ENCODE measurements around the gene STX1B.

STX1B gene

GRCh38 chr16:30976486-30976885 lies 34.0 kb downstream of the STX1B start:
- DNase-seq: no peak

- no peak for DNase-seq
Observed at GRCh38 chr16:30974348-30974747, 36.1 kb downstream of the STX1B start.

- no peak for DNase-seq
Observed at GRCh38 chr16:30972872-30973271, 37.6 kb downstream of the STX1B start.

GRCh38 chr16:30971298-30971697 lies 39.1 kb downstream of the STX1B start:
- DNase-seq: no peak

- DNase-seq: no peak
Observed at GRCh38 chr16:30969246-30969842, 41.1 kb downstream of the STX1B start.

DNA sequence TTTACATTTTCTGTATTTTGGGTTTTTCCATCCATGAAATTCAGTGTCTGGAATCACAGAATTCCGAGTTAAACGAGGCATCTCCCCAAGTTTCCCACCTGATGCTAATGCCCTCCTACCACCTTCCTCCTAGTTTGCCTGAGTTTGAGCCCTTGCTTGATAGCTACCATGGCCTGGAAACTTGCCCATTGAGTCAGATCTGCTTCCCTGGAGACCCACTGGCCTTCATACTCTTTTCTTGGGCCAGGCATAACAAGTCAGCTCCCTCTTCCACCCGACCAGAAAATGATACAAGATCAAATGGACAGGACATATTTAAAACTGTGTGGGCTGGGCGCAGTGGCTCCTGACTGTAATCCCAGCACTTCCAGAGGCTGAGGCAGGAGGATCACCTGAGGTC lies 42.6 kb downstream of the STX1B start:
- no peak for DNase-seq

DNA sequence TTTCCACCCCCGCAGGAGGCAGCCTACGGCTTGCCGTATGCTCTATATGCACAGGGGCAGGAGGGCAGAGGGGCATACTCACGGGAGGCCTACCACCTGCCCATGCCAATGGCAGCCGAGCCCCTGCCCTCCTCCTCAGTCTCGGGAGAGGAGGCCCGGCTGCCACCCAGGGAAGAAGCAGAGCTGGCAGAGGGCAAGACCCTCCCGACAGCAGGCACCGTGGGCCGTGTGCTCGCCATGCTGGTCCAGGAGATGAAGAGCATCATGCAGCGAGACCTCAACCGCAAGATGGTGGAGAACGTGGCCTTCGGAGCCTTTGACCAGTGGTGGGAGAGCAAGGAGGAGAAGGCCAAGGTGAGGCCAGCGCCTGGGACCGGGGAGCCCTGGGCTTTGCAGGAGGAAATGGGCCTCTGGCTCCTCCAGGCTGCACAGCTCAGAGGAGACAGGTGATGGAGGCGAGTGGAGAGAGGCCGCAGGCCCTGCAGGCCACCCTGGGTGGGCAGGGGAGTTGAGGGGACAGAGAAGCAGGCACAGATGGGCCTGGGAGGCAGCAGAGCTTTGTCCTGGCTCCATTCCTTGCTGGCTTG lies 44.3 kb downstream of the STX1B start:
- no peak for DNase-seq

DNA sequence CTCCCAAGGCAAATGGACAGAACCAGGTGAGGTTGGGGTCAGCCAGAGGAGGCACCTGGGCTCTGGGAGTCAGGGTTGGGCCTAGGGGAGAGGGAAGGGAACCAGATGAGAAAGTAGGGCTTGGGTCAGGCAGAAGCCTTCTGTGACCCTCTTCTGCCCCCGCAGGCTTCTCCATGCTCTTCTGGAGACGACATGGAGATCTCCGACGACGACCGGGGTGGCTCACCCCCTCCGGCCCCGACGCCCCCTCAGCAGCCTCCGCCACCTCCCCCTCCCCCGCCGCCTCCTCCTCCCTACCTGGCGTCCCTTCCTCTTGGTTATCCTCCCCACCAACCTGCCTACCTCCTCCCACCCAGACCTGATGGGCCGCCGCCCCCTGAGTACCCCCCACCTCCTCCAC lies 45.0 kb downstream of the STX1B start:
- DNase-seq: no peak

- no peak for DNase-seq
Observed at GRCh38 chr16:30964574-30965226, 45.7 kb downstream of the STX1B start.

DNA sequence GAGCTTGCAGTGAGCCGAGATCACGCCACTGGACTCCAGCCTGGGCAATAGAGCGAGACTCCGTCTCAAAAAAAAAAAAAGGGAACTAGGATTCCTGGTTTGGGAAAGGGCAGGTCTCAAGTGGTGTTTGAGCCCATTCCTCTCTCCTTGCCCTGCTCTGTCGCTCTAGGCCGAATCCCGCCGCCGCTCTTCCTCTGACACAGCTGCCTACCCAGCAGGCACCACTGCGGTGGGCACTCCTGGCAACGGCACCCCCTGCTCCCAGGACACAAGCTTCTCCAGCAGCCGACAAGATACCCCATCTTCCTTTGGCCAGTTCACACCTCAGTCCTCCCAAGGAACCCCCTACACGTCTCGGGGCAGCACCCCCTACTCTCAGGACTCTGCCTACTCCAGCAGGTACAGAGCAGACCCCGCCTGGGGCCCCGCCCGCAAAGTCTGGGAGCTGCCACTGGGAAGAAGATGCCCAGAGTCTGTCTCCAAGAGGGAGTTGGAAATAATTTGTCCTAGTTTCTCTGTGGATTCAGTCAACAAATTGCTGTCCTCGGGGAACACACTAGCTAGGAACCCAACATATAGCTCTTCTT lies 46.4 kb downstream of the STX1B start:
- DNase-seq: no peak

DNA sequence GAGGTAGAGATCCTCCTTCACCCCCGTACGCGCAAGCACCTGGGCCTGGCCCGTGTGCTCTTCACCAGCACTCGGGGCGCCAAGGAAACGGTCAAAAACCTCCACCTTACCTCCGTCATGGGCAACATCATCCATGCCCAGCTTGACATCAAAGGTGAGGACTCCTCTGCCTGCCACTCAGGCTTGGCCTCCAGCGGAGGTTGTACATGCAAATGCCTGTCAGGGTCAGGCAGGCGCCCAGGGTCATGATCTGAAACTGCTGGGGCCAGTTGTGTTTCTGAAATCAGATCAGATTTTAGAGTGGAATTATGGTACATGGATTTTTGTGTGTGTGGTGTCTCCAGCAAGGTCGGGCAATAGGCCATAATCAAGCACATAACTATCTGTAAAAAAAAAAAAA lies 49.1 kb downstream of the STX1B start:
- DNase-seq: no peak

GRCh38 chr16:30958175-30959079 lies 52.0 kb downstream of the STX1B start:
- DNase-seq: peak; percentile 78

GRCh38 chr16:30957456-30958174 lies 52.8 kb downstream of the STX1B start, which contains the start of gene SETD1A:
SETD1A (plus strand) TSS chr16:30957754; CDS start chr16:30958732, 978 bp downstream.
- DNase-seq: peak; percentile 97

GRCh38 chr16:30956601-30957455 lies 53.6 kb downstream of the STX1B start:
- peak; percentile 90 for DNase-seq

- DNase-seq: no peak
Observed at GRCh38 chr16:30954993-30955392, 55.4 kb downstream of the STX1B start.

- peak; percentile 81 for DNase-seq
Observed at GRCh38 chr16:30953511-30954124, 56.8 kb downstream of the STX1B start.

DNA sequence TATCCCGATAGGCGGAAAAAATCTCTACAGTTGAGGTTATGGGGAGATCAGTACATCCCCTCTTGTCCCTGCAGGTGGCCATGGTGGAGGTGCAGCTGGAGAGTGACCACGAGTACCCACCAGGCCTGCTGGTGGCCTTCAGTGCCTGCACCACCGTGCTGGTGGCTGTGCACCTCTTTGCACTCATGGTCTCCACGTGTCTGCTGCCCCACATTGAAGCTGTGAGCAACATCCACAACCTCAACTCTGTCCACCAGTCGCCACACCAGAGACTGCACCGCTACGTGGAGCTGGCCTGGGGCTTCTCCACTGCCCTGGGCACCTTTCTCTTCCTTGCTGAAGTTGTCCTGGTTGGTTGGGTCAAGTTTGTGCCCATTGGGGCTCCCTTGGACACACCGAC lies 57.3 kb downstream of the STX1B start:
- no peak for DNase-seq

- DNase-seq: peak; percentile 71
Observed at GRCh38 chr16:30951750-30952149, 58.7 kb downstream of the STX1B start.

- no peak for DNase-seq
Observed at GRCh38 chr16:30951193-30951592, 59.2 kb downstream of the STX1B start.

DNA sequence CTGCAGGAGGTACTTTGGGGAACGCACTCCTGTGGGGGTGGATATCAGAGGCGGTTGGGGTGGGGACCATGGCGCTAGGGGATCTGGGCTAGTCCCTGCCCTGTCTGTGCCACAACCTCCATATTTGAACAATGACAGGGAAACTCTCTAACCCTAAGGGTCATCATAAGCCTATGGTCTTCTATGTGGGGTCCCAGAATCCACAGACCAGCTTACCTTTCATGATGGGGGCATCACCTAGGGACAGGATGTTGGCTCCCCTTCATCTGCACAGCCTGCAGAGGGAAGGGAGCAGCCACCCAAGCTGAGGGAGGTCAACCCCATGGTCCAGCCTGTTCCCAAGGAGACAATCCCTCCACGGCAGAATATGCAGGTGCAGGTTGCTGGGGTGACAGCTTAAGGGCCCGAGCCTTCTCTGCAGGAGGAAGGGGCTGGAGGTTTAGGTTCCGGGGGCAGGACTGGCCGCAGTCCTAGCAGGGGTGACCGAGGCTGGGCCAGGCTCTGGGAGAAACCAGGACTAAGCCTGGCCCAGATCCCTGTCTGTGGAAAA lies 59.8 kb downstream of the STX1B start:
- DNase-seq: peak; percentile 44
